K562 (cell line): ENCODE results near the gene FAM149B1. TPM values are rescaled to one million over a fixed set of nuclear protein-coding genes. Genes with fewer than 3 reads are reported as not detected.
A peak's percentile ranks its signal among the peaks of the same experiment; 100 is the strongest.

Source experiments
- ATAC-seq: fragments of 200-7000 bp; cut with Tn5 transposase; 3 replicates; pipeline ENCODE4 v1.9.1; 2020; ENCODE audit warnings: moderate library complexity
- BruUV-seq: library from RNA; stranded (reverse); fragments of 400-500 nt; replicated peaks from 2 replicates; lab custom pipeline; 2021; lab: Mats Ljungman, UMichigan
- CTCF ChIA-PET: fragments of 300-600 bp; formaldehyde crosslinking; extraction: SDS; loops from one replicate; lab custom pipeline; 2021; ENCODE audit warnings: low intra/inter-chr PET ratio; lab: Yijun Ruan, JAX
- POLR2A ChIA-PET: fragments of 300-600, 350-650 bp; sonication (Branson Sonifier 250); formaldehyde crosslinking; extraction: SDS; loops from one replicate; lab custom pipeline; 2021; ENCODE audit warnings: antibody characterized with exemption, inconsistent platforms; lab: Yijun Ruan, JAX
- DNase-seq, 4 experiments: peaks; one replicate each; pipeline versions ENCODE4 v3.0.0 to v3.0.0-alpha.2; 2011 to 2018; ENCODE audit warnings: low spot score in 3 of 4, mixed read lengths in 3 of 4; ENCODE audit errors: extremely low read depth in 1 of 4
- FAIRE-seq: peaks from 2 replicates; lab custom pipeline; 2011; peaks lifted over from hg19 to GRCh38; lab: Jason Lieb, UNC
- H2AFZ ChIP-seq: 2 replicates; pipeline ENCODE4 v1.6.0; 2011; ENCODE audit warnings: low read depth, low read length, control low read depth, inconsistent platforms
- H3K27ac ChIP-seq: fragments of 200-600 bp; 3 replicates; pipeline ENCODE4 v1.8.0; 2011; ENCODE audit warnings: low read depth, mild to moderate bottlenecking, control low read depth, inconsistent platforms, low read length, moderate library complexity, mixed read lengths; ENCODE audit errors: extremely low read depth
- H3K27me3 ChIP-seq, 2 experiments: fragments of 300-600 bp in 1 of 2; 2 replicates in 1 of 2; 3 replicates in 1 of 2; pipeline versions ENCODE4 v1.6.0 to v1.8.0; 2011; ENCODE audit warnings: inconsistent platforms in 2 of 2, low read length in 2 of 2, mild to moderate bottlenecking in 1 of 2, mixed read lengths in 1 of 2, moderate library complexity in 1 of 2; ENCODE audit not compliant: control insufficient read depth in 2 of 2, insufficient read depth in 2 of 2
- H3K36me3 ChIP-seq: fragments of 300-600 bp; 3 replicates; pipeline ENCODE4 v1.8.0; 2011; ENCODE audit warnings: mild to moderate bottlenecking, low read length, inconsistent platforms; ENCODE audit not compliant: control insufficient read depth, insufficient read depth
- H3K4me1 ChIP-seq, 2 experiments: fragments of 200-600 bp in 1 of 2; replicated peaks in 1 of 2; 2 replicates in 1 of 2; 3 replicates in 1 of 2; pipeline versions ENCODE4 v1.5.1 to v1.8.0; 2011; ENCODE audit warnings: inconsistent platforms in 2 of 2, low read length in 2 of 2, mild to moderate bottlenecking in 1 of 2, mixed read lengths in 1 of 2, moderate library complexity in 1 of 2; ENCODE audit not compliant: control insufficient read depth in 2 of 2, insufficient read depth in 2 of 2
- H3K4me2 ChIP-seq: 2 replicates; pipeline ENCODE4 v1.6.1; 2011; ENCODE audit warnings: low read length, control low read depth, inconsistent platforms, mixed read lengths; ENCODE audit not compliant: insufficient read depth
- H3K4me3 ChIP-seq: fragments of 200-600 bp; sonication (generic), shearing (Covaris generic); 2 replicates; pipeline ENCODE4 v1.5.1; 2016; ENCODE audit warnings: control low read depth, inconsistent platforms
- H3K79me2 ChIP-seq: fragments of 200-600 bp; 3 replicates; pipeline ENCODE4 v1.8.0; 2011; ENCODE audit warnings: low read length, inconsistent platforms; ENCODE audit not compliant: control insufficient read depth, insufficient read depth
- H3K9ac ChIP-seq, 2 experiments: 2 replicates each; pipeline versions ENCODE4 v1.6.0 to v1.6.1; 2011; ENCODE audit warnings: low read depth in 2 of 2, low read length in 2 of 2, control low read depth in 1 of 2, inconsistent platforms in 1 of 2, mild to moderate bottlenecking in 1 of 2, mixed read lengths in 1 of 2; ENCODE audit not compliant: insufficient read depth in 1 of 2
- H3K9me1 ChIP-seq: one replicate; pipeline ENCODE4 v1.6.0; 2011; ENCODE audit warnings: inconsistent platforms, mild to moderate bottlenecking, low read length, moderate library complexity; ENCODE audit not compliant: control insufficient read depth, insufficient read depth
- H3K9me3 ChIP-seq: replicated peaks from 2 replicates; pipeline ENCODE4 v1.5.1; 2011; ENCODE audit warnings: low read depth, low read length, inconsistent platforms; ENCODE audit not compliant: control insufficient read depth, insufficient read depth
- H4K20me1 ChIP-seq: replicated peaks from 2 replicates; pipeline ENCODE4 v1.6.1; 2011; ENCODE audit warnings: low read length, inconsistent platforms, mixed read lengths; ENCODE audit not compliant: control insufficient read depth, insufficient read depth
- LARP7 ChIP-seq: fragments of 450-650 bp; IDR thresholded peaks from 2 replicates; pipeline ENCODE4 v1.6.1; 2016
- MEF2A ChIP-seq: IDR thresholded peaks from 2 replicates; pipeline ENCODE4 v1.6.1; 2011; ENCODE audit warnings: low read depth, mild to moderate bottlenecking, low read length, moderate library complexity; ENCODE audit not compliant: control insufficient read depth
- NFATC3 ChIP-seq: fragments of 450-650 bp; IDR thresholded peaks from 2 replicates; pipeline ENCODE4 v1.6.1; 2017; ENCODE audit warnings: mild to moderate bottlenecking
- NFE2 ChIP-seq: IDR thresholded peaks from 2 replicates; pipeline ENCODE4 v1.6.1; 2014; ENCODE audit warnings: antibody characterized with exemption, low read depth
- POLR2A ChIP-seq: fragments of 450-650 bp; conservative IDR thresholded peaks from 2 replicates; pipeline ENCODE4 v1.6.1; 2016
- RBM17 ChIP-seq: fragments of 200-400 bp; formaldehyde crosslinking; IDR thresholded peaks from 2 replicates; pipeline ENCODE4 v1.6.1; 2017; ENCODE audit warnings: low read depth, mild to moderate bottlenecking, low read length, borderline replicate concordance
- SMAD4 ChIP-seq: fragments of 250-450 bp; sonication (Bioruptor Pico); conservative IDR thresholded peaks from 2 replicates; pipeline ENCODE4 v1.8.0; 2021; ENCODE audit warnings: inconsistent platforms, mild to moderate bottlenecking, moderate library complexity
- YY1 ChIP-seq, 3 experiments: IDR thresholded peaks; 2 replicates each; pipeline ENCODE4 v1.6.1; 2011; ENCODE audit warnings: low read length in 2 of 3, mild to moderate bottlenecking in 2 of 3, moderate library complexity in 2 of 3, borderline replicate concordance in 1 of 3, control low read depth in 1 of 3, low read depth in 1 of 3; ENCODE audit not compliant: insufficient read depth in 3 of 3, insufficient replicate concordance in 2 of 3, control insufficient read depth in 1 of 3, insufficient read length in 1 of 3; ENCODE audit errors: extremely low read depth in 1 of 3
- ZBTB8A ChIP-seq: fragments of 450-650 bp; IDR thresholded peaks from 2 replicates; pipeline ENCODE4 v1.6.1; 2018; ENCODE audit warnings: mild to moderate bottlenecking, moderate library complexity; ENCODE audit not compliant: partially characterized antibody
- ZC3H11A ChIP-seq: IDR thresholded peaks from 2 replicates; pipeline ENCODE4 v1.6.1; 2012; ENCODE audit warnings: low read depth, low read length, improper control_type of control experiment
- ZNF146 ChIP-seq: IDR thresholded peaks from one replicate; pipeline ENCODE4 v1.6.1; 2018; ENCODE audit warnings: missing compliant biosample characterization; ENCODE audit not compliant: unreplicated experiment
- ZNF24 ChIP-seq: fragments of 450-650 bp; IDR thresholded peaks from 2 replicates; pipeline ENCODE4 v1.6.1; 2016
- ZNF408 ChIP-seq: fragments of 250-450 bp; sonication (Bioruptor Pico); IDR thresholded peaks from 2 replicates; pipeline ENCODE4 v1.4.0; 2020; ENCODE audit warnings: low read depth, mild to moderate bottlenecking, moderate library complexity
- ZNF583 ChIP-seq: fragments of 250-450 bp; sonication (Bioruptor Pico); IDR thresholded peaks from 2 replicates; pipeline ENCODE4 v1.4.0; 2020
- ZNF707 ChIP-seq: fragments of 250-450 bp; sonication (Bioruptor Pico); conservative IDR thresholded peaks from 2 replicates; pipeline ENCODE4 v1.8.0; 2022; ENCODE audit warnings: inconsistent platforms, mild to moderate bottlenecking, moderate library complexity
- WGBS: fragments of 100-300 bp; shearing (Covaris generic); methylation state at CpG from one replicate; pipeline ENCODE4 v1.1.6; 2016; ENCODE audit warnings: low coverage, mixed read lengths; ENCODE audit not compliant: insufficient coverage; ENCODE audit errors: missing lambda C conversion rate; 5-methylcytosine and 5-hydroxymethylcytosine counted together
- in situ Hi-C: fragments of 300-500 bp; cut with MboI; formaldehyde crosslinking; loops from 4 replicates; pipeline ENCODE4 v1.15.0; 2018; ENCODE audit warnings: inconsistent platforms, mixed read lengths
- intact Hi-C: fragments of 100-400 bp; cut with micrococcal nuclease; formaldehyde crosslinking; loops from 2 replicates; pipeline ENCODE4 v1.14.2; 2022
- polyA plus RNA-seq, 8 experiments: library from polyadenylated mRNA; depleted of rRNA in 4 of 8; stranded (reverse) in 5 of 8; unstranded in 3 of 8; fragments of >200 nt; fragmentation: Nextera tagmentation in 2 of 8; fragmentation: Illumina TruSeq in 1 of 8; extraction: Ambion mirVana in 2 of 8; extraction: Trizol in 1 of 8; gene quantifications; 2 replicates each; pipeline versions ENCODE4 v1.2.1 to v1.2.3, GENCODE V29; 2011 to 2014; ENCODE audit warnings: inconsistent platforms in 1 of 8, missing spikeins in 1 of 8
- total RNA-seq, 7 experiments: library from RNA; depleted of rRNA in 6 of 7; stranded (reverse); fragments of >200 nt in 6 of 7; fragmentation: Illumina TruSeq in 2 of 7; extraction: Trizol in 2 of 7; gene quantifications; 2 replicates each; pipeline versions ENCODE4 v1.2.1 to v1.2.3, GENCODE V29; 2011 to 2021; ENCODE audit warnings: low replicate concordance in 1 of 7
- TF ChIP-seq, protein P1 (sequence below): sonication (generic); formaldehyde crosslinking; IDR thresholded peaks from 2 replicates; pipeline ENCODE4 v1.8.0; 2022; ENCODE audit warnings: mild to moderate bottlenecking, missing genetic modification reagents

Gene FAM149B1
- total and polyA plus RNA-seq, 9 of the 15 experiments (the other 6 are each of a cell fraction or from before 2014, with no cell fraction given) = 4.2 to 18.5 (median 9.3) TPM

DNA sequence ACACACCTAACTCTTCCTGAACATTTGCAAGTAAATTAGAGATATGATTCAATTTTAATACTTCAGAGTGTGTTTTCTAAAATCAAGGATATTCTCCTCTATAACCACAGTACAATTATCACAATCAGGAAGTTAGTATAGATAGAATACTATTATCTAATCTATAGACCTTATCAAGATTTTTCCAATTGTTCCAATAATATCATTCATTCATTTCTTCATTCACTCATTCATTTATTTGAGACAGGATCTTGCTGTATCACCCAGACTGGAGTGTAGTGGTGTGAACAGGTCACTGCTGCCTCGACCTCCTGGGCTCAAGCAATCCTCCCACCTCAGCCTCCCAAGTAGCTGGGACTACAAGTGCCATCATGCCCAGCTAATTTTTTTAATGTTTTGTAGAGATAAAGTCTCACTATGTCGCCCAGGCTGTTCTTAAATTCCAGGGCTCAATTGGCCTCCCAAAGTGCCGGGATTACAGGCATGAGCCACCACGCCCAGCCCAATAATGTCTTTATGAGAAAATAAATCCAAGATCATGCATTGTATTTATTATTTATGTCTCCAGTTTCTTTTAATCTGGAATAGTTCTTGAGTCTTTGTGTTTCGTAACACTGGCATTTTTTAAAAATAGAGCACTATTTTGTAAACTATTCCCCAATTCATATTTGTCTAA lies 95.1 kb downstream of the FAM149B1 start:
- no peak overlapping the region for H3K4me3 ChIP-seq
- 52% methylated on average over 5 of the region's 5 CpGs for WGBS
- no peak for ATAC-seq
- CTCF ChIA-PET = interaction anchor here (1.1 to 2.1 kb wide), 2 partner anchors 379 to 381 kb away, joined by 4 to 13 read pairs; no protein-coding TSS in a partner anchor
- H3K4me2 ChIP-seq = no peak overlapping the region
- no peak overlapping the region for H3K9ac ChIP-seq
- DNase-seq = no peak
- peaks cover 10% of the 10 kb centered on the region; the same call in 1 of the 2 replicates for H3K9me3 ChIP-seq
- in situ Hi-C loops (no loop called here), intact Hi-C loops (loop anchor here (1.0 kb wide), 1 partner anchor 381 kb away; no protein-coding TSS in a partner anchor)
- no peaks in the 10 kb centered on the region for H3K9me1 ChIP-seq
- no TSS peak for BruUV-seq
- no peaks in the 10 kb centered on the region for H3K27me3 ChIP-seq
- H3K27ac ChIP-seq = no peak overlapping the region; the same call in 2 of the 3 replicates
- H3K79me2 ChIP-seq = no peaks in the 10 kb centered on the region
- no peaks in the 10 kb centered on the region for H3K36me3 ChIP-seq
- no peak for FAIRE-seq
- H2AFZ ChIP-seq = no peak overlapping the region
- H3K4me1 ChIP-seq = peaks cover 0 to 7% of the 10 kb centered on the region in 2 experiments; a peak in 2 of 5 replicates
- POLR2A ChIA-PET = interaction anchor here (1.8 to 4.1 kb wide), 2 partner anchors 11 to 16 kb away, joined by 9 to 26 read pairs; partner anchors contain the start of genes DNAJC9 and MRPS16
- no peaks in the 10 kb centered on the region for H4K20me1 ChIP-seq
- TF ChIP-seq ZNF146 (CRISPR knock-in tag) (no peak), MEF2A (no peak), ZNF707 (CRISPR knock-in tag) (no peak), SMAD4 (CRISPR knock-in tag) (0 out of 2 replicates have a peak, but pooled peaks have one; percentile 16), ZC3H11A (no peak), RBM17 (no peak), NFATC3 (no peak), ZNF583 (CRISPR knock-in tag) (no peak), NFE2 (no peak), POLR2A (no peak), ZNF408 (no peak), ZNF24 (peak; percentile 93), ZBTB8A (no peak), LARP7 (no peak), YY1 (IDR thresholded peaks at IDR 0.05; ENCODE audit: borderline replicate concordance in 1 of 3, control insufficient read depth in 1 of 3, extremely low read depth in 1 of 3, insufficient read depth in 3 of 3, insufficient read length in 1 of 3, insufficient replicate concordance in 2 of 3, low read depth in 1 of 3, low read length in 2 of 3) (no peak)
- TF ChIP-seq, protein P1, sequence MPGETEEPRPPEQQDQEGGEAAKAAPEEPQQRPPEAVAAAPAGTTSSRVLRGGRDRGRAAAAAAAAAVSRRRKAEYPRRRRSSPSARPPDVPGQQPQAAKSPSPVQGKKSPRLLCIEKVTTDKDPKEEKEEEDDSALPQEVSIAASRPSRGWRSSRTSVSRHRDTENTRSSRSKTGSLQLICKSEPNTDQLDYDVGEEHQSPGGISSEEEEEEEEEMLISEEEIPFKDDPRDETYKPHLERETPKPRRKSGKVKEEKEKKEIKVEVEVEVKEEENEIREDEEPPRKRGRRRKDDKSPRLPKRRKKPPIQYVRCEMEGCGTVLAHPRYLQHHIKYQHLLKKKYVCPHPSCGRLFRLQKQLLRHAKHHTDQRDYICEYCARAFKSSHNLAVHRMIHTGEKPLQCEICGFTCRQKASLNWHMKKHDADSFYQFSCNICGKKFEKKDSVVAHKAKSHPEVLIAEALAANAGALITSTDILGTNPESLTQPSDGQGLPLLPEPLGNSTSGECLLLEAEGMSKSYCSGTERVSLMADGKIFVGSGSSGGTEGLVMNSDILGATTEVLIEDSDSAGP (CRISPR knock-in tag) = no peak
